GM12878 (cell line): Measurements from ENCODE around the gene RALGPS1. TPM values are rescaled to one million over a fixed set of nuclear protein-coding genes. Genes with fewer than 3 reads are reported as not detected.

ENCODE experiments used
- ATAC-seq: fragments of 200-7000 bp; cut with Tn5 transposase; 3 replicates; pipeline ENCODE4 v1.9.1; 2020; ENCODE audit warnings: mild to moderate bottlenecking, moderate library complexity
- BruUV-seq: library from RNA; stranded (reverse); fragments of 400-500 nt; replicated peaks from 2 replicates; lab custom pipeline; 2021; lab: Mats Ljungman, UMichigan
- CTCF ChIA-PET: fragments of 300-600 bp; sonication (Branson Sonifier 250); formaldehyde crosslinking; extraction: SDS; loops from one replicate; lab custom pipeline; 2021; ENCODE audit warnings: inconsistent platforms; lab: Yijun Ruan, JAX
- POLR2A ChIA-PET: fragments of 350-600 bp; formaldehyde crosslinking; extraction: SDS; loops from one replicate; lab custom pipeline; 2021; ENCODE audit warnings: inconsistent platforms; lab: Charles Lee
- RAD21 ChIA-PET: fragments of 300-600 bp; sonication (Branson Sonifier 250); formaldehyde crosslinking; loops from one replicate; lab custom pipeline; 2023; ENCODE audit warnings: antibody characterized with exemption; ENCODE audit not compliant: unreplicated experiment; lab: Charles Lee
- SMC1A ChIA-PET: fragments of 300-600 bp; sonication (Branson Sonifier 250); formaldehyde crosslinking; loops from one replicate; lab custom pipeline; 2023; ENCODE audit not compliant: unreplicated experiment, uncharacterized antibody; lab: Charles Lee
- DNase-seq: peaks from one replicate; pipeline ENCODE4 v3.0.0-alpha.2; 2011; ENCODE audit warnings: low read depth, low spot score
- FAIRE-seq: peaks from 3 replicates; lab custom pipeline; 2011; peaks lifted over from hg19 to GRCh38; lab: Jason Lieb, UNC
- H2AFZ ChIP-seq: 2 replicates; pipeline ENCODE4 v1.6.0; 2011; ENCODE audit warnings: low read depth, low read length, control low read depth; ENCODE audit not compliant: control insufficient read depth
- H3K27ac ChIP-seq: 2 replicates; pipeline ENCODE4 v1.5.1; 2011; ENCODE audit warnings: control low read depth; ENCODE audit not compliant: control insufficient read depth, insufficient read depth
- H3K27me3 ChIP-seq, 2 experiments: replicated peaks in 1 of 2; 2 replicates each; pipeline versions ENCODE4 v1.6.0 to v1.6.1; 2011; ENCODE audit warnings: low read length in 1 of 2; ENCODE audit not compliant: control insufficient read depth in 2 of 2, insufficient read depth in 2 of 2
- H3K36me3 ChIP-seq, 2 experiments: 2 replicates each; pipeline ENCODE4 v1.5.1; 2011; ENCODE audit warnings: low read length in 1 of 2; ENCODE audit not compliant: control insufficient read depth in 2 of 2, insufficient read depth in 2 of 2
- H3K4me1 ChIP-seq: 2 replicates; pipeline ENCODE4 v1.6.1; 2011; ENCODE audit warnings: mild to moderate bottlenecking, low read length, moderate library complexity, mixed read lengths; ENCODE audit not compliant: control insufficient read depth, insufficient read depth
- H3K4me2 ChIP-seq: 2 replicates; pipeline ENCODE4 v1.6.0; 2011; ENCODE audit warnings: control low read depth; ENCODE audit not compliant: control insufficient read depth, insufficient read depth
- H3K4me3 ChIP-seq: fragments of 200-600 bp; sonication (generic); 2 replicates; pipeline ENCODE4 v1.5.1; 2016
- H3K79me2 ChIP-seq: 2 replicates; pipeline ENCODE4 v1.6.0; 2011; ENCODE audit warnings: low read length; ENCODE audit not compliant: control insufficient read depth, insufficient read depth
- H3K9ac ChIP-seq: 2 replicates; pipeline ENCODE4 v1.8.0; 2011; ENCODE audit warnings: low read length, control low read depth, mixed read lengths; ENCODE audit not compliant: control insufficient read depth, insufficient read depth
- H3K9me3 ChIP-seq: replicated peaks from 3 replicates; pipeline ENCODE4 v1.5.1; 2011; ENCODE audit warnings: mild to moderate bottlenecking, low read length; ENCODE audit not compliant: control insufficient read depth, insufficient read depth
- H4K20me1 ChIP-seq: 2 replicates; pipeline ENCODE4 v1.6.0; 2011; ENCODE audit not compliant: control insufficient read depth, insufficient read depth
- ATF2 ChIP-seq: IDR thresholded peaks from 2 replicates; pipeline ENCODE4 v1.6.1; 2012; ENCODE audit warnings: low read length, inconsistent platforms
- ATF3 ChIP-seq: IDR thresholded peaks from 2 replicates; pipeline ENCODE4 v1.6.1; 2011; ENCODE audit warnings: low read depth, mild to moderate bottlenecking, low read length, moderate library complexity, borderline replicate concordance; ENCODE audit errors: extremely low read depth
- GATAD2B ChIP-seq: fragments of 450-650 bp; conservative IDR thresholded peaks from 2 replicates; pipeline ENCODE4 v1.6.1; 2017; ENCODE audit warnings: low read depth, mild to moderate bottlenecking, moderate library complexity
- HCFC1 ChIP-seq: fragments of 150-350 bp; IDR thresholded peaks from 2 replicates; pipeline ENCODE4 v1.6.1; 2014; ENCODE audit warnings: low read length
- MTA2 ChIP-seq: fragments of 450-650 bp; IDR thresholded peaks from 2 replicates; pipeline ENCODE4 v1.6.1; 2016; ENCODE audit warnings: low read depth, mild to moderate bottlenecking, moderate library complexity
- SMC3 ChIP-seq: IDR thresholded peaks from 2 replicates; pipeline ENCODE4 v1.6.1; 2011; ENCODE audit warnings: low read length, improper control_type of control experiment, borderline replicate concordance
- SPI1 ChIP-seq: IDR thresholded peaks from 2 replicates; pipeline ENCODE4 v1.6.1; 2011; ENCODE audit warnings: low read depth, mild to moderate bottlenecking, low read length, moderate library complexity, borderline replicate concordance; ENCODE audit not compliant: insufficient read depth
- SREBF2 ChIP-seq: IDR thresholded peaks from 2 replicates; pipeline ENCODE4 v1.6.1; 2012; ENCODE audit warnings: mild to moderate bottlenecking, low read length
- SUPT20H ChIP-seq: IDR thresholded peaks from 2 replicates; pipeline ENCODE4 v1.6.1; 2011; ENCODE audit warnings: low read depth, mild to moderate bottlenecking, low read length, moderate library complexity, borderline replicate concordance; ENCODE audit not compliant: control insufficient read depth
- TCF3 ChIP-seq: IDR thresholded peaks from 2 replicates; pipeline ENCODE4 v1.6.1; 2012; ENCODE audit warnings: low read depth, mild to moderate bottlenecking, low read length, borderline replicate concordance; ENCODE audit not compliant: insufficient read depth
- ZBED1 ChIP-seq: IDR thresholded peaks from 2 replicates; pipeline ENCODE4 v1.6.1; 2016; ENCODE audit warnings: borderline replicate concordance
- ZBTB4 ChIP-seq: fragments of 450-650 bp; formaldehyde crosslinking; IDR thresholded peaks from 2 replicates; pipeline ENCODE4 v1.4.0; 2022; ENCODE audit warnings: mild to moderate bottlenecking, moderate library complexity
- ZBTB40 ChIP-seq: fragments of 450-650 bp; IDR thresholded peaks from 2 replicates; pipeline ENCODE4 v1.6.1; 2016; ENCODE audit warnings: mild to moderate bottlenecking, moderate library complexity, borderline replicate concordance
- WGBS: methylation state at CpG from one replicate; pipeline ENCODE4 v1.1.6; 2016; ENCODE audit warnings: low lambda C conversion rate; ENCODE audit not compliant: insufficient replicate concordance, insufficient coverage; ENCODE audit errors: missing lambda C conversion rate; 5-methylcytosine and 5-hydroxymethylcytosine counted together
- in situ Hi-C: fragments of 300-500 bp; cut with MboI; formaldehyde crosslinking; loops from 9 replicates; pipeline ENCODE4 v1.14.3; 2018; ENCODE audit warnings: mixed read lengths
- intact Hi-C: fragments of 100-400 bp; cut with micrococcal nuclease; formaldehyde crosslinking; loops from one replicate; pipeline ENCODE4 v1.14.2; 2022; ENCODE audit not compliant: unreplicated experiment
- polyA plus RNA-seq, 11 experiments: library from polyadenylated mRNA; depleted of rRNA in 4 of 11; unstranded in 6 of 11; stranded (reverse) in 5 of 11; fragments of >200 nt; fragmentation: Nextera tagmentation in 4 of 11; fragmentation: Illumina TruSeq in 1 of 11; extraction: Ambion mirVana in 4 of 11; extraction: Trizol in 1 of 11; gene quantifications; 1 replicate in 1 of 11; 2 replicates in 10 of 11; pipeline versions ENCODE4 v1.2.1 to v1.2.3, GENCODE V29; 2011 to 2016; ENCODE audit warnings: inconsistent platforms in 2 of 11, missing spikeins in 2 of 11, low read depth in 1 of 11
- total RNA-seq, 4 experiments: library from RNA; depleted of rRNA in 3 of 4; stranded (reverse); fragments of >200 nt in 3 of 4; fragmentation: Illumina TruSeq in 1 of 4; extraction: Trizol in 1 of 4; gene quantifications; 2 replicates each; pipeline versions ENCODE4 v1.2.1 to v1.2.3, GENCODE V29; 2013 to 2021

Gene RALGPS1
- total and polyA plus RNA-seq, 10 of the 15 experiments (the other 5 are each of a cell fraction or from before 2014, with no cell fraction given), result 0.13 to 5.6 (median 2.7) TPM

- intact Hi-C loops (no loop called here), in situ Hi-C loops (no loop called here)
- SMC1A ChIA-PET, result interaction anchor here (0.7 to 2.9 kb wide), 8 partner anchors 7 to 143 kb away, joined by 3 to 12 read pairs (median 3); no protein-coding TSS in a partner anchor
- Histone ChIP-seq H3K27ac (no peak overlapping the region), H3K4me1 (no peaks in the 10 kb centered on the region), H3K4me2 (no peak overlapping the region), H3K9me3 (no peaks in the 10 kb centered on the region), H3K27me3 (no peaks in the 10 kb centered on the region), H3K4me3 (no peak overlapping the region), H3K9ac (no peak overlapping the region), H2AFZ (no peak overlapping the region), H3K79me2 (no peaks in the 10 kb centered on the region), H4K20me1 (no peaks in the 10 kb centered on the region), H3K36me3 (no peaks in the 10 kb centered on the region; a peak in 1 of 4 replicates)
- no TSS peak for BruUV-seq
- TF ChIP-seq ZBTB40 (no peak), GATAD2B (no peak), ZBED1 (no peak), HCFC1 (no peak), MTA2 (no peak), SREBF2 (no peak), SMC3 (no peak), SUPT20H (no peak), ATF3 (no peak), ATF2 (no peak), TCF3 (no peak), ZBTB4 (CRISPR knock-in tag) (no peak), SPI1 (no peak)
- POLR2A ChIA-PET, result interaction anchor here (0.8 to 1.9 kb wide), 2 partner anchors 8 to 64 kb away, joined by 3 to 6 read pairs; no protein-coding TSS in a partner anchor
- no peak for ATAC-seq
- CTCF ChIA-PET, result interaction anchor here (0.7 to 1.7 kb wide), 5 partner anchors 11 to 97 kb away, joined by 3 to 4 read pairs (median 4); no protein-coding TSS in a partner anchor
- no peak for FAIRE-seq
- RAD21 ChIA-PET, result no interaction called here
- WGBS, result 67% methylated on average over 5 of the region's 5 CpGs
- DNase-seq, result no peak
Observed at GRCh38 chr9:127083138-127083980, 168.8 kb downstream of the RALGPS1 start.
